Measurements from ENCODE around the gene KANSL1. TPM values are rescaled to one million over a fixed set of nuclear protein-coding genes. Genes with fewer than 3 reads are reported as not detected.

Gene KANSL1
- total RNA-seq, 1 donor: 171 TPM

DNA sequence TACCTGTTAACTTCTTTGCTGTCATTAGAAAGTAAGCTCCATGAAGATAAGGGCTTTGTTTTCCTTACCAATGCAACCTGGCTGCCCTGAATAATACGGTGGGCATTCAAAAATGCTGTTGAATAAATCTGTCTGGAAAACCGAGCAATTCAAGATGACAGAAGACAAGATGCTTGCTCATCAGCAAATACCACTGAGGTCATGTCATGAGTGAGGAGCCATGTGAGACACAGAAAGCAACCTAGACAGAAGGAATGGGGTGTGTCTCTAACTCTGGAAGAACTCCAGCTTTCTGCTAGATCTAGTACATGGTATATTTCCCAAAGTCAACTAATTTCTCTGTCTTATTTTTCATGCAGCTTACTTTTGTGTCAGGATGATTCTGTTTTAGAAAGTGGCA is 130.0 kb downstream of the KANSL1 start:
- H3K4me3 ChIP-seq (ENCODE audit: low read depth, low read length): no peak overlapping the region
- no peak for TF ChIP-seq CTCF (IDR thresholded peaks at IDR 0.05; ENCODE audit: insufficient read depth, low read depth, low read length)
- peak; percentile 71 for DNase-seq (ENCODE audit: low read depth)

DNA sequence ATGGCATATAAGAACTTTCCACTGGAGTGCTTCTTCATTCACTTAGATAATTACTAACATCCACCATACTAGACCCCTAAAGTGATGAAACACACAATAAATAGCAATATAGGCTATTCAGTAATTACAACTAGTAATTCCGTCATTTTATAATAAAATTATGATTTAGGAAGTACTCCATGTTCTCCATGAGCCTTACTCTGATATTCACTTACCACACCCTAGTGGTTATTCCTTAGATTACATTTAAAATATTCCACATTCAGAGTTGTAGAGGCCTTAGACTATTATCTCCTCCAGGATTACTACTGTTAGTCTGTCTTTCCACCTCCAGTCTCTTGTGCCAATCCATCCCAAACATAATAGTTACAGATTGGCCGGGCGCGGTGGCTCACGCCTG is 131.8 kb downstream of the KANSL1 start:
- no peak for DNase-seq (ENCODE audit: low read depth)
- peak; percentile 47 for TF ChIP-seq CTCF (IDR thresholded peaks at IDR 0.05; ENCODE audit: insufficient read depth, low read depth, low read length)
- no peak overlapping the region for H3K4me3 ChIP-seq (ENCODE audit: low read depth, low read length)

DNA sequence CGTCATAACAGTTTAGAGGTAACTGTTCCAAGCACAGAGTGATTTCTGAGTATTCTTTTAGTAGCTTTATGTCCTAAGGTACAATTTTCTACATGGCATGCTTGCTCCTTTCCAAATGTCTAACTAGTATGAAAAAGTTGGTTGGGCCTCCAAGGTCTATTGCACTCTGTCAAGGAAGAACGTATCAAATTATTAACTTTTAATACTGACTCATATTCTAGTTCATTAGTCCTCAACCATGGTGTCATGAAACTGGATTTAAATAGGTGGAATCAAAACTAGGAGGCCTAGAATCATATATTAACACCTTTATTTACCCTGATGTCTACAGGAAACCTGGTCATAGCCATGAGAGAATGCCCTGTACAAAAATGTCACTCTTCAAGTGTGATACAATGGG is 132.8 kb downstream of the KANSL1 start:
- no peak for TF ChIP-seq CTCF (IDR thresholded peaks at IDR 0.05; ENCODE audit: insufficient read depth, low read depth, low read length)
- no peak for DNase-seq (ENCODE audit: low read depth)
- no peak overlapping the region for H3K4me3 ChIP-seq (ENCODE audit: low read depth, low read length)

GRCh38 chr17:46059486-46059885 is 133.7 kb downstream of the KANSL1 start:
- TF ChIP-seq CTCF (IDR thresholded peaks at IDR 0.05; ENCODE audit: insufficient read depth, low read depth, low read length): no peak
- H3K4me3 ChIP-seq (ENCODE audit: low read depth, low read length): no peak overlapping the region
- DNase-seq (ENCODE audit: low read depth): no peak

DNA sequence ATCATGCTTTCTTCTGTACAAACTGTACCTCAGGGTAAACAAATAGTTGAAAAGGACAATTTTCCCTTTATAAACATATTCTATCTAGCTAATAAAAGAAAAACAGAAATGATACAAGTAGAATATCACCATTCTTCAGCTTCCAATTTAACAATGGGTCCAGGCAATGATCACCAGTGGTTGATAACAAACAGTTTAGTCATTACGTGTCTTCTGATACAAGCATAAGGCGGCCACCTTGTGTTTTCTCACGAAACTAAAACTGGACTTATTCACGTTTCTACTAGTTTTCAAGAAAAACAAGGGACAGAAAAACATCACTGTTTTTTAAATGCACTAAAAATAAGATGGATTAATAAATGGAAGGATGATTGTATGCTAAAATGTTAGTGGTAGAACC is 135.9 kb downstream of the KANSL1 start:
- DNase-seq (ENCODE audit: low read depth): no peak
- no peak for TF ChIP-seq CTCF (IDR thresholded peaks at IDR 0.05; ENCODE audit: insufficient read depth, low read depth, low read length)
- H3K4me3 ChIP-seq (ENCODE audit: low read depth, low read length): no peak overlapping the region

DNA sequence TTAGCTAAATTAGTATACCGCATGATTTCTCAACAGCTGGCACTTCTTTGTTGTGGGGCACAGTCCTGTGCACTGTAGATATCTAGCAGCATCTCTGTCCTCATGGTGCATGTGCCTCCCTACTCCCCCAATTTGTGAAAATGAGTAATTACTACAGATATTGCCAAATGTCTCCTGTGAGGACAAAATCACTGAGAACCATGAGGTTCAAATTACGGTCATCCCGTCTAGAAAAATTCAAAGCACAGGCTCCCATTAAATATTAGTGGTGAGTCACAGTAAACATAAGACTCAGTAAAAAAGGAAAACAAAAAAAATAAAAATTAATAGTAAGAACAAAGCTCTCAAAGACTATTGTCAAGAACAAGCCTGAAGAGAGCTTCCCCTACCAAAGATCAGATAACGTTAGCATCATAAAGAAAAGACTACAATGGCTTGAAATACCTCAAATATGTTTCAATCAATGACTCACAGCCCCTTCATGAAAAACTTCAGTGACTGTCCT is 136.4 kb downstream of the KANSL1 start:
- peak; percentile 87 for DNase-seq (ENCODE audit: low read depth)
- H3K4me3 ChIP-seq (ENCODE audit: low read depth, low read length): no peak overlapping the region
- TF ChIP-seq CTCF (IDR thresholded peaks at IDR 0.05; ENCODE audit: insufficient read depth, low read depth, low read length): no peak

DNA sequence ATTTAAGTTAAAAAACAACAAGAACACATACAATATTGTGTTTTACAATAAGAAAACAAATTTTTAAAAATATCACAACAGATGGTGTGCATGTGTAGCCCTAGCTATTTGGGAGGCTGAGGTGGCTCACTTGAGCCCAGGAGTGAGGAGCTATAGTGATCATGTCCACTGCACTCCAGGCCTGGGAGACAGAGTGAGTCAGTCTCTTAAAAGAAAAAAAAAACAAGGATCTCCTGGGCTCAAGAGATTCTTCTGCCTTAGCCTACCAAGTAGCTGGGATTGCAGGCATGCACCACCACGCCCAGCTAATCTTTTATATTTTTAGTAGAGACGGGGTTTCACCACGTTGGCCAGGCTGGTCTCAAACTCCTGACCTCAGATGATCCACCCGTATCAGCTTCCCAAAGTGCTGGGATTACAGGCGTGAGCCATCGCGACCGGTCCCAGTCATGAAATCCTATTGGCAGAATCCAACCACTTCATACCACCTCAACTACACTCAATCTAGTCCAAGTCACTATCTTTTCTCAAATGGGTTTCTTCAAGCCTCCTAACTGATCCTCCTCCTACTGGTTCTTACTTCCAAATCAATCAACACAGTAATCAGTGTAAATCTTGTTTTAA is 139.2 kb downstream of the KANSL1 start:
- no peak overlapping the region for H3K4me3 ChIP-seq (ENCODE audit: low read depth, low read length)
- TF ChIP-seq CTCF (IDR thresholded peaks at IDR 0.05; ENCODE audit: insufficient read depth, low read depth, low read length): no peak
- DNase-seq (ENCODE audit: low read depth): peak; percentile 60
